Chondrocyte (in vitro differentiated cells): ENCODE measurements around the gene MACROD2. TPM values are rescaled to one million over a fixed set of nuclear protein-coding genes. Genes with fewer than 3 reads are reported as not detected.

Experiments used
- DNase-seq: peaks from one replicate; pipeline ENCODE4 v3.0.0; 2021; ENCODE audit warnings: mixed read lengths, low spot score
- H3K27ac Mint-ChIP-seq: one replicate; pipeline ENCODE4 v1.8.0; 2021; ENCODE audit warnings: mild to moderate bottlenecking, moderate library complexity, mixed read lengths; ENCODE audit not compliant: unreplicated experiment
- H3K27me3 Mint-ChIP-seq: 2 replicates; pipeline ENCODE4 v1.8.0; 2021; ENCODE audit warnings: low read depth, mixed read lengths
- H3K36me3 Mint-ChIP-seq: 2 replicates; pipeline ENCODE4 v1.8.0; 2021; ENCODE audit warnings: low read depth, mixed read lengths
- H3K4me1 Mint-ChIP-seq: 2 replicates; pipeline ENCODE4 v1.8.0; 2021; ENCODE audit warnings: low read depth, mild to moderate bottlenecking, mixed read lengths
- H3K4me3 Mint-ChIP-seq: one replicate; pipeline ENCODE4 v1.8.0; 2021; ENCODE audit warnings: mild to moderate bottlenecking, moderate library complexity, mixed read lengths; ENCODE audit not compliant: unreplicated experiment
- H3K9me3 Mint-ChIP-seq: 2 replicates; pipeline ENCODE4 v1.8.0; 2021; ENCODE audit warnings: low read depth, mixed read lengths
- total RNA-seq: library from RNA; stranded (reverse); gene quantifications from 3 replicates; pipeline ENCODE4 v1.2.1, GENCODE V29; 2021
- TF ChIP-seq, protein P1 (sequence below): fragments of 200-600 bp; sonication (generic); IDR thresholded peaks from 2 replicates; pipeline ENCODE4 v1.5.0; 2021; ENCODE audit warnings: antibody characterized with exemption, mild to moderate bottlenecking, moderate library complexity

The MACROD2 gene
- total RNA-seq, 1 donor from 2014 or later, result 3.2 TPM

DNA sequence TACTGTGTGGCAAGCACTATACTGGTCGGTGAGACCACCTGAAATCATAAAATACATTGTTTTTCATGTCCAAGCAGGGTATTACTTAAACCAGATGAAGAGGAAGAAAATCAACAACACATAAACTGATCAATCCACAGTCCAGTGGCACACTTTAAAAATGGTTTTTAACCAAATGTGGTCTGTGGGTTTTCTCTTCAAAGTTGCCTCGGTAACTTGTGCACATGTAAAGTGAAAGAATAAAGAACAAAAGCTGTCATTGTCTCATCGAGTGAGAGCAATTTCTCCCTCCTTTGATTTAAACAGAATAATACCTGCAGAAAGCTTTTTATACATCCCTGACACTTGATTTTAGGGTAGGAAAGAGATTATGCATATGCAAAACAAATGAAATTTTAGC is 338.4 kb downstream of the MACROD2 start:
- Mint-ChIP-seq H3K27me3 (peaks cover 10% of the 10 kb centered on the region), H3K36me3 (no peaks in the 10 kb centered on the region), H3K27ac (no peak overlapping the region), H3K9me3 (no peaks in the 10 kb centered on the region), H3K4me1 (peaks cover 32% of the 10 kb centered on the region), H3K4me3 (no peak overlapping the region)
- no peak for DNase-seq
- TF ChIP-seq, protein P1, sequence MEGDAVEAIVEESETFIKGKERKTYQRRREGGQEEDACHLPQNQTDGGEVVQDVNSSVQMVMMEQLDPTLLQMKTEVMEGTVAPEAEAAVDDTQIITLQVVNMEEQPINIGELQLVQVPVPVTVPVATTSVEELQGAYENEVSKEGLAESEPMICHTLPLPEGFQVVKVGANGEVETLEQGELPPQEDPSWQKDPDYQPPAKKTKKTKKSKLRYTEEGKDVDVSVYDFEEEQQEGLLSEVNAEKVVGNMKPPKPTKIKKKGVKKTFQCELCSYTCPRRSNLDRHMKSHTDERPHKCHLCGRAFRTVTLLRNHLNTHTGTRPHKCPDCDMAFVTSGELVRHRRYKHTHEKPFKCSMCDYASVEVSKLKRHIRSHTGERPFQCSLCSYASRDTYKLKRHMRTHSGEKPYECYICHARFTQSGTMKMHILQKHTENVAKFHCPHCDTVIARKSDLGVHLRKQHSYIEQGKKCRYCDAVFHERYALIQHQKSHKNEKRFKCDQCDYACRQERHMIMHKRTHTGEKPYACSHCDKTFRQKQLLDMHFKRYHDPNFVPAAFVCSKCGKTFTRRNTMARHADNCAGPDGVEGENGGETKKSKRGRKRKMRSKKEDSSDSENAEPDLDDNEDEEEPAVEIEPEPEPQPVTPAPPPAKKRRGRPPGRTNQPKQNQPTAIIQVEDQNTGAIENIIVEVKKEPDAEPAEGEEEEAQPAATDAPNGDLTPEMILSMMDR, result no peak

DNA sequence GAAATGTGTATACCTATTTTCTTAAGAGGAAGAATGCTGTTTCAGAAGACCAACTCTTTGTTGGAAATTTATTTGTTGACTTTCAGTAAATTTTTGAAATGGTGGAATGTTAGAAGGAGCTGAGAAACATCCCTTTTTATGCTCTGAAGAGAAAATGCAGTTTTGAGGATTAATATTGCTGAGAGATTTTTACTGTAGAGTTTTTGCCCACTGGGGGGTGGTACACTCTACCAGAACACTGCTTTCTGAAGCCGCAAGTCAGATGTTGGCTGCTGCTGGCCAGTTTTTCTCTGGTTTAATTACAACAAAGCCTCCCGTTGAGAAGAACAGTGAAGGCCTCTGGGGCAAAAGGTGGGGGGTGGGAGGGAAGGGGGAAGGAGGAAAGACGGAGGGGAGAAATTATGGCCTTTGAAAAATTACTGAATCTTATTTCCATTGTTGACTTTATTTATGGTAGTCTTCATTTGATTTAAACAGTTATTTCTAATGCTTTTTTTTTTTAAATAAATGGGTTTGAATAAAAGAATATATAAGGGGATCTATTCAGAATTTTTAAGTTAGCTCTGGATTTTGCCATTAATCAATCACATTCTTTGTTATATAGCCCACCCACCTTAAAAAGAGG is 339.1 kb downstream of the MACROD2 start:
- no peak for DNase-seq

DNA sequence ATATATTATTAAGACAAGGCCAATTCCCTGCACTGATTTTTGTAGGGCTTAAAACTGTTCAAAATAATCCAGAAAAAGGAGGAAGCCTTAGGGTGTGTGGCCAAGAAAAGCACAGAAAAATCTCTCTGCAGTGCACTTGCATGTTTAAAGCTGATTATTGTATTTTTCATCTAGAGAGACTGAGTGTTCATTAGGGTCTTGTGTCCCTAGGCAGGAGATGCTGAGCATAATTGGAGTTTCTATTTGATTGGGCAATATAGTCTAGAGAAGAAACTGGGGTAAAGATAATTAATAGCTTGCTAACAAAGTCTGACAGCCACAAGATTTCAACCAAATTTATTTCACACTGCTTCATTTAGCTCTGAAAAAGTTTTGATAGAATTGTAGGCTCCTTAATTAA is 339.7 kb downstream of the MACROD2 start:
- no peak overlapping the region for H3K27ac Mint-ChIP-seq
- DNase-seq, result no peak
- no peaks in the 10 kb centered on the region for H3K9me3 Mint-ChIP-seq

More for the DNA sequence above, 339.1 kb downstream of the MACROD2 start:
- H3K4me3 Mint-ChIP-seq, result peak overlapping the region; percentile 15
- H3K27ac Mint-ChIP-seq, result no peak overlapping the region
- no peaks in the 10 kb centered on the region for H3K36me3 Mint-ChIP-seq
- TF ChIP-seq, protein P1, result peak; percentile 80
- no peaks in the 10 kb centered on the region for H3K9me3 Mint-ChIP-seq
- H3K4me1 Mint-ChIP-seq, result peaks cover 32% of the 10 kb centered on the region
- peaks cover 10% of the 10 kb centered on the region for H3K27me3 Mint-ChIP-seq

GRCh38 chr20:14336686-14337085 is 341.4 kb downstream of the MACROD2 start:
- DNase-seq, result no peak
- Mint-ChIP-seq H3K27me3 (peaks cover 10% of the 10 kb centered on the region), H3K9me3 (no peaks in the 10 kb centered on the region), H3K36me3 (no peaks in the 10 kb centered on the region), H3K4me3 (peak overlapping the region; percentile 77), H3K27ac (peak overlapping the region; percentile 13), H3K4me1 (peaks cover 32% of the 10 kb centered on the region)
- TF ChIP-seq, protein P1, result no peak

More for the DNA sequence above, 339.7 kb downstream of the MACROD2 start:
- Mint-ChIP-seq H3K36me3 (no peaks in the 10 kb centered on the region), H3K4me3 (no peak overlapping the region), H3K4me1 (peaks cover 32% of the 10 kb centered on the region), H3K27me3 (peaks cover 10% of the 10 kb centered on the region)
- TF ChIP-seq, protein P1, result no peak

- no peaks in the 10 kb centered on the region for H3K9me3 Mint-ChIP-seq
- no peaks in the 10 kb centered on the region for H3K36me3 Mint-ChIP-seq
- H3K4me1 Mint-ChIP-seq, result peaks cover 32% of the 10 kb centered on the region
- H3K27me3 Mint-ChIP-seq, result peaks cover 10% of the 10 kb centered on the region
- TF ChIP-seq, protein P1, result peak; percentile 95
- peak within 1 kb of the TSS; percentile 77 for H3K4me3 Mint-ChIP-seq
- peak within 1 kb of the TSS; percentile 87 for H3K27ac Mint-ChIP-seq
- no peak for DNase-seq
Measured at GRCh38 chr20:14337400-14338171, 342.3 kb downstream of the MACROD2 start, which contains the start of gene FLRT3. TSS of gene FLRT3 (minus strand) at chr20:14337612. CDS start at chr20:14327506, 10,106 bp downstream.
